H9 (cell line): ENCODE results near the gene ENPP6. TPM values are rescaled to one million over a fixed set of nuclear protein-coding genes. Genes with fewer than 3 reads are reported as not detected.

Experiments used
- DNase-seq: peaks from one replicate; pipeline ENCODE4 v3.0.0-alpha.2; 2017
- H2AFZ ChIP-seq: one replicate; pipeline ENCODE4 v1.6.1; 2013; ENCODE audit warnings: mild to moderate bottlenecking, low read length, control low read depth, moderate library complexity
- H2AK5ac ChIP-seq: 2 replicates; pipeline ENCODE4 v1.6.1; 2013; ENCODE audit warnings: low read length, control low read depth, mixed read lengths; ENCODE audit not compliant: insufficient read length
- H2BK120ac ChIP-seq: one replicate; pipeline ENCODE4 v1.6.1; 2013; ENCODE audit warnings: low read depth, mild to moderate bottlenecking, low read length, control low read depth, inconsistent platforms; ENCODE audit not compliant: poor library complexity, severe bottlenecking
- H2BK12ac ChIP-seq: 2 replicates; pipeline ENCODE4 v1.6.1; 2013; ENCODE audit warnings: low read length, control low read depth, mixed read lengths, low read depth; ENCODE audit not compliant: insufficient read length
- H2BK15ac ChIP-seq: 2 replicates; pipeline ENCODE4 v1.6.1; 2013; ENCODE audit warnings: low read depth, low read length, control low read depth
- H2BK20ac ChIP-seq: one replicate; pipeline ENCODE4 v1.6.1; 2013; ENCODE audit warnings: low read depth, mild to moderate bottlenecking, low read length, control low read depth, inconsistent platforms; ENCODE audit not compliant: poor library complexity, severe bottlenecking
- H2BK5ac ChIP-seq: 2 replicates; pipeline ENCODE4 v1.6.1; 2013; ENCODE audit warnings: low read length, control low read depth, mixed read lengths; ENCODE audit not compliant: insufficient read length
- H3K14ac ChIP-seq: 2 replicates; pipeline ENCODE4 v1.6.1; 2013; ENCODE audit warnings: low read length, control low read depth; ENCODE audit not compliant: insufficient read depth
- H3K18ac ChIP-seq: 2 replicates; pipeline ENCODE4 v1.6.1; 2013; ENCODE audit warnings: low read depth, mild to moderate bottlenecking, mixed read lengths, low read length, control low read depth; ENCODE audit not compliant: insufficient read length
- H3K23ac ChIP-seq: 2 replicates; pipeline ENCODE4 v1.6.1; 2013; ENCODE audit warnings: low read length, control low read depth, mixed read lengths, low read depth; ENCODE audit not compliant: insufficient read length
- H3K23me2 ChIP-seq: 2 replicates; pipeline ENCODE4 v1.6.1; 2013; ENCODE audit warnings: low read depth, mild to moderate bottlenecking, mixed read lengths, low read length, control low read depth; ENCODE audit not compliant: insufficient read length, poor library complexity, severe bottlenecking
- H3K27ac ChIP-seq: 2 replicates; pipeline ENCODE4 v1.5.1; 2013; ENCODE audit warnings: low read length, control low read depth, mixed read lengths, low read depth; ENCODE audit not compliant: insufficient read length
- H3K27me3 ChIP-seq: 2 replicates; pipeline ENCODE4 v1.6.1; 2013; ENCODE audit warnings: low read length, control low read depth, inconsistent platforms; ENCODE audit not compliant: insufficient read depth
- H3K4ac ChIP-seq: 2 replicates; pipeline ENCODE4 v1.6.1; 2013; ENCODE audit warnings: low read depth, mild to moderate bottlenecking, control low read depth, inconsistent platforms, low read length, moderate library complexity
- H3K4me1 ChIP-seq: 2 replicates; pipeline ENCODE4 v1.6.1; 2013; ENCODE audit warnings: low read length, control low read depth, inconsistent platforms; ENCODE audit not compliant: insufficient read depth
- H3K4me2 ChIP-seq: 2 replicates; pipeline ENCODE4 v1.6.1; 2013; ENCODE audit warnings: low read length, control low read depth, mixed read lengths; ENCODE audit not compliant: insufficient read length, insufficient read depth
- H3K56ac ChIP-seq: 2 replicates; pipeline ENCODE4 v1.6.1; 2013; ENCODE audit warnings: low read depth, mild to moderate bottlenecking, mixed read lengths, low read length, control low read depth; ENCODE audit not compliant: insufficient read length
- H3K79me1 ChIP-seq: 2 replicates; pipeline ENCODE4 v1.6.1; 2013; ENCODE audit warnings: low read depth, mild to moderate bottlenecking, moderate library complexity, low read length, control low read depth, inconsistent platforms; ENCODE audit not compliant: insufficient read depth, poor library complexity, severe bottlenecking
- H3K79me2 ChIP-seq: 2 replicates; pipeline ENCODE4 v1.6.1; 2013; ENCODE audit warnings: low read length, control low read depth, inconsistent platforms; ENCODE audit not compliant: insufficient read depth
- H3K9ac ChIP-seq: 2 replicates; pipeline ENCODE4 v1.6.1; 2013; ENCODE audit warnings: low read length, control low read depth, mixed read lengths; ENCODE audit not compliant: insufficient read length; ENCODE audit errors: extremely low read depth
- H3K9me3 ChIP-seq: one replicate; pipeline ENCODE4 v1.6.1; 2013; ENCODE audit warnings: low read depth, low read length, inconsistent platforms; ENCODE audit not compliant: control insufficient read depth
- H3T11ph ChIP-seq: one replicate; pipeline ENCODE4 v1.6.1; 2013; ENCODE audit warnings: mild to moderate bottlenecking, low read length, control low read depth, inconsistent platforms
- H4K20me1 ChIP-seq: one replicate; pipeline ENCODE4 v1.6.1; 2013; ENCODE audit not compliant: control insufficient read depth, insufficient read length, insufficient read depth
- H4K5ac ChIP-seq: 2 replicates; pipeline ENCODE4 v1.6.1; 2013; ENCODE audit warnings: low read depth, mild to moderate bottlenecking, mixed read lengths, low read length, control low read depth; ENCODE audit not compliant: insufficient read length
- H4K8ac ChIP-seq: replicated peaks from 2 replicates; pipeline ENCODE4 v1.6.1; 2013; ENCODE audit warnings: low read length, control low read depth, mixed read lengths, low read depth; ENCODE audit not compliant: insufficient read length
- H4K91ac ChIP-seq: 2 replicates; pipeline ENCODE4 v1.6.1; 2013; ENCODE audit warnings: low read depth, mild to moderate bottlenecking, moderate library complexity, mixed read lengths, low read length, control low read depth; ENCODE audit not compliant: insufficient read length
- H3K27ac Mint-ChIP-seq, 3 experiments: 2 replicates in 2 of 3; 3 replicates in 1 of 3; pipeline ENCODE4 v1.8.0; 2020 to 2021; ENCODE audit warnings: mixed read lengths in 3 of 3, mild to moderate bottlenecking in 1 of 3, moderate library complexity in 1 of 3
- H3K27me3 Mint-ChIP-seq: 2 replicates; pipeline ENCODE4 v1.8.0; 2021; ENCODE audit warnings: low read depth, mild to moderate bottlenecking, moderate library complexity, mixed read lengths
- H3K36me3 Mint-ChIP-seq, 3 experiments: 2 replicates in 2 of 3; 3 replicates in 1 of 3; pipeline ENCODE4 v1.8.0; 2020 to 2021; ENCODE audit warnings: low read depth in 3 of 3, mixed read lengths in 3 of 3; ENCODE audit not compliant: insufficient read depth in 1 of 3
- H3K4me1 Mint-ChIP-seq, 2 experiments: 2 replicates each; pipeline ENCODE4 v1.8.0; 2020; ENCODE audit warnings: mixed read lengths in 2 of 2
- H3K4me3 Mint-ChIP-seq, 2 experiments: 2 replicates in 1 of 2; 3 replicates in 1 of 2; pipeline ENCODE4 v1.8.0; 2020 to 2021; ENCODE audit warnings: mild to moderate bottlenecking in 2 of 2, mixed read lengths in 2 of 2, moderate library complexity in 1 of 2
- H3K9me3 Mint-ChIP-seq, 2 experiments: 2 replicates in 1 of 2; 3 replicates in 1 of 2; pipeline ENCODE4 v1.8.0; 2020; ENCODE audit warnings: mild to moderate bottlenecking in 2 of 2, mixed read lengths in 2 of 2, moderate library complexity in 1 of 2
- WGBS: extraction: QIAGEN DNeasy Blood & Tissue Kit; methylation state at CpG from one replicate; pipeline ENCODE4 v1.1.7; 2013; ENCODE audit warnings: missing lambda C conversion rate, low lambda C conversion rate, mixed read lengths; ENCODE audit not compliant: insufficient read length; ENCODE audit errors: extremely low coverage; 5-methylcytosine and 5-hydroxymethylcytosine counted together
- total RNA-seq: library from RNA; stranded (reverse); gene quantifications from 2 replicates; pipeline ENCODE4 v1.2.1, GENCODE V29; 2021
- TF ChIP-seq, protein P1 (sequence below): fragments of 200-600 bp; sonication (generic); conservative IDR thresholded peaks from 3 replicates; pipeline ENCODE4 v1.8.0; 2021; ENCODE audit warnings: antibody characterized with exemption, mild to moderate bottlenecking

ENPP6 gene
- total RNA-seq, 1 experiment from 2014 or later = not detected

DNA sequence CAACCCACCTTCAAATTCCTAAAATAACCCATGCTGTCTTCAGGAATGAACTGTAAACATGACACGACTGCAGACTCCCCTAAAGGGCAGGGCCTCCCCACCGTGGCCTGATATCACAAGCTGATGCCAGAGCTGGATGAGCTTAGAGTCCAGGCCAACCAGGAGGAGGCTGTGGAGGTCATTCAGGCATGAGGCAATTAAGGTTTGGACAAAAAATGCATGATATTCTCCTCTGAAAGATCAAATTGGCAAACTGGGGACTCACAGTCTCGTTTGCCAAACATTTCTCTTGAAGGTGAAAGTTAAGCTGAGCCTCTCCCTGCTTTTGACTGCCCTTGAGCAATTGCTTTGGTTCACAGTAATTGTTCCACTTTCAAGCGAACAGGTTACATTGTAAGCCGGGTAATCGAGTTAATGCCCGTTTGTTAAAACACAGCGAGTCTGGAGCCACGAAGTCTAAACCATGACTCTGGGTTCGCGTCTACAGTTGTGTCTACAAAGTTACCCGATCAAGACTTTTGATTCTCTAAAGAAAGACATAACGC, 105.6 kb downstream of the ENPP6 start:
- no peak overlapping the region; a peak in 1 of 7 replicates for H3K27ac Mint-ChIP-seq
- TF ChIP-seq, protein P1, sequence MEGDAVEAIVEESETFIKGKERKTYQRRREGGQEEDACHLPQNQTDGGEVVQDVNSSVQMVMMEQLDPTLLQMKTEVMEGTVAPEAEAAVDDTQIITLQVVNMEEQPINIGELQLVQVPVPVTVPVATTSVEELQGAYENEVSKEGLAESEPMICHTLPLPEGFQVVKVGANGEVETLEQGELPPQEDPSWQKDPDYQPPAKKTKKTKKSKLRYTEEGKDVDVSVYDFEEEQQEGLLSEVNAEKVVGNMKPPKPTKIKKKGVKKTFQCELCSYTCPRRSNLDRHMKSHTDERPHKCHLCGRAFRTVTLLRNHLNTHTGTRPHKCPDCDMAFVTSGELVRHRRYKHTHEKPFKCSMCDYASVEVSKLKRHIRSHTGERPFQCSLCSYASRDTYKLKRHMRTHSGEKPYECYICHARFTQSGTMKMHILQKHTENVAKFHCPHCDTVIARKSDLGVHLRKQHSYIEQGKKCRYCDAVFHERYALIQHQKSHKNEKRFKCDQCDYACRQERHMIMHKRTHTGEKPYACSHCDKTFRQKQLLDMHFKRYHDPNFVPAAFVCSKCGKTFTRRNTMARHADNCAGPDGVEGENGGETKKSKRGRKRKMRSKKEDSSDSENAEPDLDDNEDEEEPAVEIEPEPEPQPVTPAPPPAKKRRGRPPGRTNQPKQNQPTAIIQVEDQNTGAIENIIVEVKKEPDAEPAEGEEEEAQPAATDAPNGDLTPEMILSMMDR = no peak
- Histone ChIP-seq H4K20me1 (no peaks in the 10 kb centered on the region), H3K23me2 (no peaks in the 10 kb centered on the region), H2AK5ac (no peak overlapping the region), H3K27ac (no peak overlapping the region), H3K9ac (no peak overlapping the region), H3K27me3 (no peaks in the 10 kb centered on the region), H2BK5ac (no peak overlapping the region), H3K9me3 (no peaks in the 10 kb centered on the region), H3K18ac (no peak overlapping the region), H2BK15ac (no peak overlapping the region), H2BK12ac (no peak overlapping the region), H3K23ac (no peak overlapping the region), H2BK20ac (no peak overlapping the region), H3T11ph (no peak overlapping the region), H3K4me2 (no peak overlapping the region), H4K91ac (no peak overlapping the region), H3K4ac (no peak overlapping the region), H3K14ac (no peak overlapping the region), H4K8ac (no peak overlapping the region), H3K79me1 (no peaks in the 10 kb centered on the region), H2BK120ac (no peak overlapping the region), H3K56ac (no peak overlapping the region), H3K4me1 (no peaks in the 10 kb centered on the region), H4K5ac (no peak overlapping the region), H2AFZ (no peak overlapping the region), H3K79me2 (no peaks in the 10 kb centered on the region)
- whole genome bisulfite sequencing = no CpG with 5 or more reads among the region's 13 CpGs
- H3K9me3 Mint-ChIP-seq = no peaks in the 10 kb centered on the region
- H3K27me3 Mint-ChIP-seq = peaks cover 6% of the 10 kb centered on the region
- H3K4me3 Mint-ChIP-seq = no peak overlapping the region
- H3K36me3 Mint-ChIP-seq = no peaks in the 10 kb centered on the region
- H3K4me1 Mint-ChIP-seq = no peaks in the 10 kb centered on the region
- no peak for DNase-seq
